Measurements from ENCODE around the gene GPR6.

DNA sequence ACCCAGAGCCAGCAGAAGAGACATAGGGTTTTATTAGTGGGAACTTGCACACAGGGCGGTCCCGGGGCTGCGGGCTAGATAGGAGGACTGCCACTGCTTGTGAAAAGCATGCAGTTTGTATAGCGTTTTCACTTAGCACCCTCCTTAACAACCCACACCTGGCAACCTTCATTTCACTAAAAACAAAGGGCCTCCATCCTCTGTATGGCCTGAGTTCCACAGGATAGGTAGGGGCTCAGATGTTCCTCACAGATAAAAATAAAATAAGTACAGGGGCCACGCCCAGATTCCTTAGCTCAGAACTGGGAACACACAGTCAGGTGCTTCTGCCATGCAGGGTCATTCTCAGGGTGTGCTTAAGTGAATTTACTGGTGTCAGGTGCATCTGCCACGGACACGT, 39.8 kb downstream of the GPR6 start:
- TF ChIP-seq, protein P1, sequence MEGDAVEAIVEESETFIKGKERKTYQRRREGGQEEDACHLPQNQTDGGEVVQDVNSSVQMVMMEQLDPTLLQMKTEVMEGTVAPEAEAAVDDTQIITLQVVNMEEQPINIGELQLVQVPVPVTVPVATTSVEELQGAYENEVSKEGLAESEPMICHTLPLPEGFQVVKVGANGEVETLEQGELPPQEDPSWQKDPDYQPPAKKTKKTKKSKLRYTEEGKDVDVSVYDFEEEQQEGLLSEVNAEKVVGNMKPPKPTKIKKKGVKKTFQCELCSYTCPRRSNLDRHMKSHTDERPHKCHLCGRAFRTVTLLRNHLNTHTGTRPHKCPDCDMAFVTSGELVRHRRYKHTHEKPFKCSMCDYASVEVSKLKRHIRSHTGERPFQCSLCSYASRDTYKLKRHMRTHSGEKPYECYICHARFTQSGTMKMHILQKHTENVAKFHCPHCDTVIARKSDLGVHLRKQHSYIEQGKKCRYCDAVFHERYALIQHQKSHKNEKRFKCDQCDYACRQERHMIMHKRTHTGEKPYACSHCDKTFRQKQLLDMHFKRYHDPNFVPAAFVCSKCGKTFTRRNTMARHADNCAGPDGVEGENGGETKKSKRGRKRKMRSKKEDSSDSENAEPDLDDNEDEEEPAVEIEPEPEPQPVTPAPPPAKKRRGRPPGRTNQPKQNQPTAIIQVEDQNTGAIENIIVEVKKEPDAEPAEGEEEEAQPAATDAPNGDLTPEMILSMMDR (IDR thresholded peaks at IDR 0.05) = no peak
- no peak for TF ChIP-seq POLR2A (IDR thresholded peaks at IDR 0.05)

All from right lobe of liver (tissue), 4 donors.